ENCODE data around the gene GRIN2C. TPM values are rescaled to one million over a fixed set of nuclear protein-coding genes. Genes with fewer than 3 reads are reported as not detected.
"Not testable (repeated sequence)": the region's sequence is repeated elsewhere in the genome, so short reads cannot be mapped to it uniquely, and the experiment has no call there.

GRIN2C gene
- total RNA-seq (ENCODE audit: unreplicated experiment): 0.12 TPM
- long read RNA-seq: 0 reads

DNA sequence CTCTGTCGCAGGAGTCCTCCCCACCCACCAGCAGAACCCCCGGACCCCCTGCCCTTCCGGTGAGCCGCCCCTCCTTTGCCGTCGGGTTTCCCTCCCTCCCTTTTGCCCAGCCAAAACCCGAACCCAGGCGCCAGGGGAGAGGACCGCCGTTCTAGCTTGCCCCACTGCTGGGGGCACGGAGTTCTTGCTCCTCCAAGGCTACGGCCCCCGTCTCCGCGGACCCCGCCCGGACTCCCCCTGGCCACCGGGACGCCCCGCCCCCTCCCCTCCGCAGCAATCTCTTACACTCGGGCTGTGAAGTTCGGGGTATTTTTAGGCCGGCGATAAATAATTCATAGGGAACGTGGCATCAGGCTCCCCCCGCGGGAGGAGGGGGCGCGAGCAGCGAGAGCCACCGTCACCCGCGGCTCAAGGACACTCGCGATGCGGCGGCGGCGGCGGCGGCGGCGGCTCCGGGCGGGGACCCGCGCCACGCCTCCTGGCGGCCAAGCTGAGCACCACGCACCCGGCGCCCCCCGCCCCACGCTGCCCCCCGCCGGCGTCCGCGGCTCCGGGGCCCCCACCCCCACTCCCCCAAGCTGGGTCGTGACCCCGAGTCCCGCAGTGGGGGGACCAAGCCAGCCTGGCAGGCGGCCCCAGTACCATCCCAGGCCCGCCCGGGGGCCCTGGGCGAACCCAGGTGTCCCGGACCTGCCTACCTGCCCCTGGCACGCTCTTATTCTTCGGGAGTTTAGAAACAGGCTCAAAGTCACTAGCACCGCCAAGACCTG lies at the start of gene GRIN2C:
TSS of gene GRIN2C (minus strand) at position 427 of the 770 bp plus-strand sequence. CDS start 4,793 bp downstream, outside the sequence.
- H3K4me1 Mint-ChIP-seq (ENCODE audit: low read depth, unreplicated experiment): no peaks in the 10 kb centered on the region
- H3K9me3 Mint-ChIP-seq (ENCODE audit: unreplicated experiment): peaks cover 5% of the 10 kb centered on the region
- H3K27me3 Mint-ChIP-seq (ENCODE audit: unreplicated experiment): peaks cover 29% of the 10 kb centered on the region

GRCh38 chr17:74909097-74909496 lies 49.4 kb upstream of the GRIN2C start:
- not testable (repeated sequence) for H3K4me3 Mint-ChIP-seq (ENCODE audit: unreplicated experiment); H3K27me3 Mint-ChIP-seq (ENCODE audit: unreplicated experiment); H3K36me3 Mint-ChIP-seq (ENCODE audit: unreplicated experiment); H3K27ac Mint-ChIP-seq (ENCODE audit: unreplicated experiment); H3K4me1 Mint-ChIP-seq (ENCODE audit: low read depth, unreplicated experiment); DNase-seq; H3K9me3 Mint-ChIP-seq (ENCODE audit: unreplicated experiment)

More for the DNA sequence above, at the start of gene GRIN2C:
- peak within 1 kb of the TSS; percentile 74 for H3K4me3 Mint-ChIP-seq (ENCODE audit: unreplicated experiment)
- H3K27ac Mint-ChIP-seq (ENCODE audit: unreplicated experiment): no peak within 1 kb of the TSS
- TF ChIP-seq, protein P1, sequence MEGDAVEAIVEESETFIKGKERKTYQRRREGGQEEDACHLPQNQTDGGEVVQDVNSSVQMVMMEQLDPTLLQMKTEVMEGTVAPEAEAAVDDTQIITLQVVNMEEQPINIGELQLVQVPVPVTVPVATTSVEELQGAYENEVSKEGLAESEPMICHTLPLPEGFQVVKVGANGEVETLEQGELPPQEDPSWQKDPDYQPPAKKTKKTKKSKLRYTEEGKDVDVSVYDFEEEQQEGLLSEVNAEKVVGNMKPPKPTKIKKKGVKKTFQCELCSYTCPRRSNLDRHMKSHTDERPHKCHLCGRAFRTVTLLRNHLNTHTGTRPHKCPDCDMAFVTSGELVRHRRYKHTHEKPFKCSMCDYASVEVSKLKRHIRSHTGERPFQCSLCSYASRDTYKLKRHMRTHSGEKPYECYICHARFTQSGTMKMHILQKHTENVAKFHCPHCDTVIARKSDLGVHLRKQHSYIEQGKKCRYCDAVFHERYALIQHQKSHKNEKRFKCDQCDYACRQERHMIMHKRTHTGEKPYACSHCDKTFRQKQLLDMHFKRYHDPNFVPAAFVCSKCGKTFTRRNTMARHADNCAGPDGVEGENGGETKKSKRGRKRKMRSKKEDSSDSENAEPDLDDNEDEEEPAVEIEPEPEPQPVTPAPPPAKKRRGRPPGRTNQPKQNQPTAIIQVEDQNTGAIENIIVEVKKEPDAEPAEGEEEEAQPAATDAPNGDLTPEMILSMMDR (IDR thresholded peaks at IDR 0.05; ENCODE audit: partially characterized antibody, unreplicated experiment): peak; percentile 69
- H3K36me3 Mint-ChIP-seq (ENCODE audit: unreplicated experiment): no peaks in the 10 kb centered on the region
- peak; percentile 54 for DNase-seq

- H3K4me1 Mint-ChIP-seq (ENCODE audit: low read depth, unreplicated experiment): no peaks in the 10 kb centered on the region
- no peaks in the 10 kb centered on the region for H3K36me3 Mint-ChIP-seq (ENCODE audit: unreplicated experiment)
- no peak overlapping the region for H3K27ac Mint-ChIP-seq (ENCODE audit: unreplicated experiment)
- H3K4me3 Mint-ChIP-seq (ENCODE audit: unreplicated experiment): no peak overlapping the region
- no peaks in the 10 kb centered on the region for H3K27me3 Mint-ChIP-seq (ENCODE audit: unreplicated experiment)
- TF ChIP-seq, protein P1 (IDR thresholded peaks at IDR 0.05; ENCODE audit: partially characterized antibody, unreplicated experiment): no peak
- no peak for DNase-seq
- H3K9me3 Mint-ChIP-seq (ENCODE audit: unreplicated experiment): no peaks in the 10 kb centered on the region
Measured at GRCh38 chr17:74907012-74907411, 47.3 kb upstream of the GRIN2C start.

DNA sequence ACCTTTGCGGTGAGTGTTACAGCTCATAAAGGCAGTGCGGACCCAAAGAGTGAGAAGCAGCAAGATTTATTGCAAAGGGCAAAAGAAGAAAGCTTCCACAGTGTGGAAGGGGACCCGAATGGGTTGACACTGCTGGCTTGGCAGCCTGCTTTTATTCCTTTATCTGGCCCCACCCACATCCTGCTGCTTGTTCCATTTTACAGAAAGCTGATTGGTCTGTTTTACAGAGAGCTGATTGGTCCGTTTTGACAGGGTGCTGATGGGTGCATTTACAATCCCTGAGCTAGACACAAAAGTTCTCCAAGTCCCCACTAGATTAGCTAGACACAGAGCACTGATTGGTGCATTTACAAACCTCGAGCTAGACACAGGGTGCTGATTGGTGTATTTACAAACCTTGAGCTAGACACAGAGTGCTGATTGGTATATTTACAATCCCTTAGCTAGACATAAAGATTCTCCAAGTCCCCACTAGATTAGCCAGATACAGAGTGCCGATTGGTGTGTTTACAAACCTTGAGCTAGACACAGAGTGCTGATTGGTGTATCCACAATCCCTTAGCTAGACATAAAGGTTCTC lies 46.6 kb upstream of the GRIN2C start:
- not testable (repeated sequence) for H3K4me1 Mint-ChIP-seq (ENCODE audit: low read depth, unreplicated experiment); H3K27me3 Mint-ChIP-seq (ENCODE audit: unreplicated experiment); H3K9me3 Mint-ChIP-seq (ENCODE audit: unreplicated experiment); H3K4me3 Mint-ChIP-seq (ENCODE audit: unreplicated experiment); H3K27ac Mint-ChIP-seq (ENCODE audit: unreplicated experiment); H3K36me3 Mint-ChIP-seq (ENCODE audit: unreplicated experiment); DNase-seq

- Mint-ChIP-seq H3K4me1 (ENCODE audit: low read depth, unreplicated experiment) (no peaks in the 10 kb centered on the region), H3K36me3 (ENCODE audit: unreplicated experiment) (no peaks in the 10 kb centered on the region), H3K9me3 (ENCODE audit: unreplicated experiment) (no peaks in the 10 kb centered on the region), H3K27ac (ENCODE audit: unreplicated experiment) (no peak overlapping the region), H3K27me3 (ENCODE audit: unreplicated experiment) (no peaks in the 10 kb centered on the region), H3K4me3 (ENCODE audit: unreplicated experiment) (no peak overlapping the region)
- DNase-seq: no peak
- TF ChIP-seq, protein P1 (IDR thresholded peaks at IDR 0.05; ENCODE audit: partially characterized antibody, unreplicated experiment): no peak
Measured at GRCh38 chr17:74904687-74905409, 45.2 kb upstream of the GRIN2C start.
